ENCODE results near the gene MPST.

- no peak for TF ChIP-seq POLR2A (IDR thresholded peaks at IDR 0.05; ENCODE audit: extremely low read depth, insufficient read length)
- TF ChIP-seq CTCF (IDR thresholded peaks at IDR 0.05; ENCODE audit: low read depth, low read length) = no peak
These were observed 40.4 kb downstream of the MPST start for GRCh38 chr22:37059876-37060449.

Data from NB4 (cell line).